Stimulated activated CD8-positive, alpha-beta memory T cell treated with anti-CD3 and anti-CD28 coated beads, Interleukin-15, amount 100 ng/mL, for 1 hour (primary cell): ENCODE measurements around the gene RYR3.

Experiments used
- DNase-seq: peaks from one replicate; pipeline ENCODE4 v3.0.0-alpha.2; 2020; ENCODE audit warnings: low read depth

RYR3 gene

GRCh38 chr15:33320017-33320416, 9.2 kb downstream of the RYR3 start:
- DNase-seq, result no peak

- DNase-seq, result no peak
Measured at GRCh38 chr15:33322091-33322490, 11.3 kb downstream of the RYR3 start.

GRCh38 chr15:33324609-33325008, 13.8 kb downstream of the RYR3 start:
- DNase-seq, result no peak

GRCh38 chr15:33326908-33327307, 16.1 kb downstream of the RYR3 start:
- no peak for DNase-seq

GRCh38 chr15:33328106-33328505, 17.3 kb downstream of the RYR3 start:
- DNase-seq, result no peak

GRCh38 chr15:33329457-33329856, 18.7 kb downstream of the RYR3 start:
- DNase-seq, result no peak

GRCh38 chr15:33330931-33331330, 20.2 kb downstream of the RYR3 start:
- no peak for DNase-seq

GRCh38 chr15:33341953-33342352, 31.2 kb downstream of the RYR3 start:
- DNase-seq, result no peak

GRCh38 chr15:33343275-33343674, 32.5 kb downstream of the RYR3 start:
- DNase-seq, result no peak

GRCh38 chr15:33344111-33344510, 33.3 kb downstream of the RYR3 start:
- DNase-seq, result no peak

GRCh38 chr15:33344530-33344929, 33.8 kb downstream of the RYR3 start:
- no peak for DNase-seq

GRCh38 chr15:33354411-33354810, 43.6 kb downstream of the RYR3 start:
- DNase-seq, result no peak

GRCh38 chr15:33357845-33358244, 47.1 kb downstream of the RYR3 start:
- DNase-seq, result no peak

GRCh38 chr15:33358306-33358705, 47.5 kb downstream of the RYR3 start:
- DNase-seq, result no peak

- DNase-seq, result no peak
Measured at GRCh38 chr15:33360886-33361285, 50.1 kb downstream of the RYR3 start.

- DNase-seq, result no peak
Measured at GRCh38 chr15:33369941-33370622, 59.3 kb downstream of the RYR3 start.

GRCh38 chr15:33370623-33371020, 59.9 kb downstream of the RYR3 start:
- DNase-seq, result no peak

GRCh38 chr15:33371159-33371558, 60.4 kb downstream of the RYR3 start:
- no peak for DNase-seq

- DNase-seq, result no peak
Measured at GRCh38 chr15:33374226-33374914, 63.6 kb downstream of the RYR3 start.

- no peak for DNase-seq
Measured at GRCh38 chr15:33375236-33375635, 64.5 kb downstream of the RYR3 start.

- DNase-seq, result no peak
Measured at GRCh38 chr15:33377204-33377603, 66.4 kb downstream of the RYR3 start.

- no peak for DNase-seq
Measured at GRCh38 chr15:33378866-33379480, 68.2 kb downstream of the RYR3 start.

- no peak for DNase-seq
Measured at GRCh38 chr15:33380406-33380805, 69.6 kb downstream of the RYR3 start.
